HK-2 (cell line): ENCODE measurements around the gene FAM120B.

ENCODE experiments used
- DNase-seq: peaks from one replicate; pipeline ENCODE4 v3.0.0-alpha.2; 2018; ENCODE audit not compliant: unreplicated experiment

Gene FAM120B

DNA sequence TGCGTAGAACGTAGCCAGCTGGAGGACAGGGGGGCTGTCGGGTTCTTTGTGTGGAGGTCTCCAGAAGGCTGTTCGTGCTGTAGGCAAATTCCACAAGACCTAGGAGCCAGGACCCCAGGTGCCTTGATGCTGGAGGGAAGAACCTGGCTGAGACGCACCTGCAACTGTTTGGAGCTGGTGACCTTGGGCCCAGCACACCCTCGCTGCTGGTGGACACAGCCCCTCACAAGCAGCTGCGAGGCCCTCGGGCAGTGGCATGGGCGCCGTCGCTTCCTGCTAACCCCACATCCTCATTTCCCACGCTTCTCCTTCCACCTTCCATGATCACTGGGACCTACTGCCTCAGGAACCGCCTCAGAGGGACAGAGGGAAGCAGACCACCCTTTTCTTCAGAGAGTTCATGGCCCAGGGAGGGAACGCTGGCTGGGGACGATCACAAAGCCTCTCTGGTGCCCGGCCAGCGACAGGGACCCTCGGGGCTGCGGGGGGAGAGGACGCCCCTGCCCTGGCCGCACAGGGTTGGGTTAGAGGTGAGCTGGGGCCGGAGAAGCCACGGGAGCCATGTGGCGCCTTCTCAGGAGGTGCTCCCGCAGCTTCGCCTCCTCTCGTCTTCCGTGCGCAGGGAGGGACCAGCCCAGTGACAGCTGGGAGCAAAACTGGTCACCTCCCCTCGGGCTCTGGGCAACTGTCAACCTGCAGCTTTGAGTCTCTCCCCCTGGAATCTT, 34.1 kb upstream of the FAM120B start:
- DNase-seq = no peak

DNA sequence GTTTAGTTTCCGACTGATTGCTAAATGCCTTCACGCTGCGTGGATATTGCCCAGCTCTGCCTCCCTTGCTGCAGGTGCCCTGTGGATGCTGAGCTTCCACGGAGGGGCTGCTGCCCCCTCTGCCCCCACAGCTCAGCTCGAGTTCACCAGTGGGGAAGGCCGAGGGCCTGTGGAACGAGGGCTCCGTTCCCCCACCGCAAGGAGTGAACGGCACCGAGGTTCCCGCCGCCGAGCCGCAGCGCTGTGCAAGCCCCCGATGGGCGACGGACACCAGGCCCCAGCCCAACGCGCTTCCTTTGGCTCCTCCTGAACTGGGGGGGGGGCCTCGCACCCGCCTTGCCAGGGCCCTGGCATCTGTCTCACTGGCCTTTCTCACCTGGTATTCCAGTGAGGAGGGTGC, 33.4 kb upstream of the FAM120B start:
- no peak for DNase-seq

DNA sequence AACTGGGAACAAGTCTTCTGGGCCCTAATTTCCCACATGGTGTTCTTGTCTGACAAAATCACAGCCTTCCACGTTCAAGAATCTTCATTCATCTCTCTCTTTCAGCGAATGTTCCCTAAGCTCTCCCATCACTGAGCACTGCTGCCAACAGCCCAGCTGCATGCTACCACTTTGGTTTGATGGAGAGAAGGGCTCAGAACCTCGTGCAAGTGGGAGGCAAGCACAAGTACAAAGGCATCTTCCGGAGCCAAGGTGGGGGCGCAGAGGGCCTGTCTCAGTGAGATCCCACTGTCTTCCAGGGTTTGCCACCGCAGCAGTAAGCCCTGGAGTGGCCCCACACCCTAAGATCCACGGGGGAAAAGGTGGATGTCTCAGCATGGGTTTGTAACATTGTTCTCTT, 32.9 kb upstream of the FAM120B start:
- no peak for DNase-seq

DNA sequence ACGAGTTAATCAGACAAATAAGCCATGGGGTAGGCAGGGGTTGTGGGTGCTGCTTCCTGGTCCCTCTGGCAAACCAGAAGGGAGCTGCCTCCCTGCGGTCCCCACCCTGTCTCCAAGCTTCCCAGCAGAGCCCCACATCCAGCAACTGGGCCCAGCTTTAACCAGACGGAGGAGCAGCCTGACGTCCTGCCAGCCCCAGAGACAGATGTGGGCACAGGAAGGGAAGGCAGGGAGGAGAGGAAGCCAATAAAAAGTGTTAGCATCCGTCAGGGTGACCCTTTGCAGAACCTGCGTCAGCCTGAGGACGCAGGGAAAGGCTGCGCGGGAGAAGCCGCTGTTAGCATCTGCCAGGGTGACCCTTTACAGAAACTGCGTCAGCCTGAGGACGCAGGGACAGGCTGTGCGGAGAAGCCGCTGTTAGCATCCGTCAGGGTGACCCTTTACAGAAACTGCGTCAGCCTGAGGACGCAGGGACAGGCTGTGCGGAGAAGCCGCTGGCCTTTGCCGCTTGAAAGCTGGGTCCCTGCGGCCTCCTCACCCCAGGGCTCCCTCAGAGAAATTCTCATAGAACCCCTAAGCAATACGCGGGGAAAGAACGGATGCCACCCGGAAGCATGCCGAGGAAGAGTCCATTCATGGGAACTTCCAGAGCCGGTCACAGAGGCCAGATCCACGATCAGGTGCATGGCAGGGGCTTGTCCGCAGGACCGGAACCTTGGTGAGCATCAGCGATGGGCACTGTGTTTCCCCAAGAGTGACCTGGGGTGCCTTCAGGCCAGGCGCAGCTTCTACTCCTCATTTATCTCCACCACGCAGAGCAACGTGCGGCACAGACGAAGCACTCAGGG, 31.6 kb upstream of the FAM120B start:
- no peak for DNase-seq

DNA sequence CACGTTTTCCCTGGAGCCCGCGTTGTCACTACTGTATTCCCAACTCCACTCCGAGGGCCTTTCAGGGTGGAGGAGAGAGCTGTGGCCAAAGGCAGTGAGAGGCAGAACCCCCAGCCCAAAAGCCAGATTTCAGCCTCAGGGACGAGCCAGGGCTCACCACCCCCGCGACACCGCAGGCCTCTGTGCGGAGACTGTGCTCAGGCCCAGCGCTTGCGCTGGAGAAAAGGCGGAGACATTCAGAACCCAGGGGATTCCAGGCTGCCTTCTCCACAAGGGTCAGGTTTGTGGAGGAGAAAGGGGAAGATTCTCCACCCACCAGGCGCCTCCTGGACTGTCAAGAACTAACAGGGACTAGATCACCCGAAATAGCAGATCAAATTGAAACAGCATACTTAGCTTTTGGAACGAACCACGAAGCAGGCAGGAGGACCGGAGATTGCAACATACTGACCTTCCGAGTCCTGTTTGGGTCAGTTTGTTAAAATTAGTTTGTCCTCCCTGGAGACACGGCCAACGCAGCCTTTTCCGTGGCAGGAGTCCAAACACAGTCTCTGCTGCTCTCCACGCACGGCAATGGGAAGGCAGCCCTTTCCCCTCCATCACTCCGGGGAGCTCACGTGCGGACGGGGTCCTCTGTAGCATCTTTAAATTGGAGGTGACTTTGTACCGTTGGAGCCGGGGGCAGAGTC, 30.0 kb upstream of the FAM120B start:
- no peak for DNase-seq

DNA sequence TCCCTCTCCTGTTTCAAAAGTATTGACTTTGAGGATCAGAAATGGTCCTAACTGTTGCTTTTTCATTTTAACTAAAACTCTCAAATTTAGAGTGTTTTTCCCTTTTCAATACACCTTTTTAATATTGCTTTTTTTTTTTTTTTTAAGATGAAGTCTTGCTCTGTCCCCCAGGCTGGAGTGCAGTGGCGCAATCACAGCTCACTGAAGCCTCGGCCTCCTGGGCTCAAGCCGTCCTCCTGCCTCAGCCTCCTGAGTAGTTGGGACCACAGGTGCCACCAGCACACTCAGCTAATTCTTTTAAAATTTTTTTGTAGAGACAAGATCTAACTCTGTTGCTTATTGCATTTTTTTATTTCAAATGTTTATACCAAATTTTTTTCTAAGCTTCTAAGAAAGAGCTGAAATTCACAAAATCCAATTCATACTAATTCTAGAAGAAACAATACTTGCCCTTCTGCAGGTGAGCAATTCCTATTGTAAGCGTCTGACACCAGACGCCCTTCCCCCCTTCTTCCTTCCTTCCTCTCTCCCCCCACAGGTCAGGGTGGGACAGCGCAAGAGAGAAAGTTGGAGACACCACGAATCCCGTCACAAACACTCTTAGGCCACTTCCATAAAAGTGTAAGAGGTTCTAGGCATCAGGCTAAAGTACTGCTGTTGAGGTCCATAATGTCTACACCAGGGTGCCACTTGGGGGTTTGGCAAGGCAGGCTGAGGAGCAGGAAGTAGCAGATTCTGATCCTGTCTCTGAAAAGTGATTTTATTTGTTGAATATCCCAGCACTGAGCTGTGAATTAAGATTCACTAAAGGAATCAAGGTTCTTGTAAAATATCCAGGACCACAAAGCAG, 28.4 kb upstream of the FAM120B start:
- no peak for DNase-seq

DNA sequence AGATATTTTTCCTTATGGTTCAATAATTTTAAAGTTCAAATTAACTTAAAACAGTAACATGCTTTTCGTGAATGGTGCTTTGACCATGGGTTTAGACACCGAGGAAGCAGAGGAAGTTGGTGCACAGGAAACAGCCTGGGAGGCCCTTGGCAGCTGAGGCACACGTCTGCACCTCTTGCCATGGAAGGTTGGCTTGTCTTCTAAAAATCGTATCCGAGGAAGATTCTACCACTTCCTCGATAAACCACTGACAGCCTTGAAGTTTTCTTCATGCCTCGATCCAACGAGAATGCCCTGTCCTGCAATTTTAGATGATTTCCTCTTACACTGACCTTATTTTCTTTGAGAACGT, 27.8 kb upstream of the FAM120B start:
- DNase-seq = no peak

DNA sequence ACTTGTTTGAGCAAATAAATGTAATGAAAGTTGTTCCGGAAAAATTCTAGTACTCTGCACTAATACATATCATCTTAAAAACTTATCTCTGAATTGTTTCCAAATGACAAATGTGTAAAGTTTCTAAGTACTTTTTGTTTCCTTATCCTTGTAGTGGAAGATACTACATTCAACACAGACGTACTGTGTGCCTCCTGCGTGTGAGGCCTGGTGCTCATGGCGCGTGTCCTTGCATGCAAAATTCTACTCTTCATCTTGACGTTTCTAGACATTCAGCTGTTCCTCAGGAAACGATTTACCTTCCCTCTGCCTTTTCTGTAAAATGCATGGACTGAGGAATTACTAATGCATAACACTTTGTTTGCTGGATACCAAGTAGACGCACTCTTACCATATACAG, 27.1 kb upstream of the FAM120B start:
- DNase-seq = no peak

DNA sequence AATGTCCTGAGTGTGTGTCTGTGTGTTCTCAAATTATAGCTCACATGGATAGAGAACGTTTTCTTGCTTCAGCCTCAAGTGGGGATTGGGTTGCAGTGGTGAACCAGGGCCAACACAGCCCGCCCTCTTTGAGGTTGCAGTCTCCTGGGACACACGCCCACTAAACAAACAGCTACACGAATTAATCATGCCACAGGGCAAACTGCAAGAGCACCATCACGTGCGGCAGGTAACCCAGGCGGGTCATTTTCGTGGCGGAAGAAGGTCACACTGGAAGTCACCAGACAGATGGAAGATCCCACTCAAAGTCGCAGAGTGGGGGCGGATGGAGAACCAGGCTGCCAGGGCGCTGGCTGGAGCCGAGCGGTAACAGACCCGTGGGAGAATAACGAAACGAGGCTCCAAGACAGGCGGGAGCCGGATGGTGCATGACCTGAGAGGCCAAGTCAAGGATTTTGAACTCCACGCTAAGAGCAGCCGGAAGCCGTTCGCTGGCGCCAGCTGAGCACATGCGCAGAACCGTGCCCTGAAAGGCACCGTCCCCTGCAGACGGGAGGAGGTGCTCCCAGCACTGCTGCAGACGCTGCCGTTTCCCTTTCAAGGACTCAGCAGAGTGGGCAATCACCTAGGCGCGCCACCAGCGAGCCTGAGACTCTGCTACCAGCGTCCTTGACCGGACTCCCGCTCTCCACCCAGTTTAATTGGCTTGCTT, 26.4 kb upstream of the FAM120B start:
- no peak for DNase-seq

DNA sequence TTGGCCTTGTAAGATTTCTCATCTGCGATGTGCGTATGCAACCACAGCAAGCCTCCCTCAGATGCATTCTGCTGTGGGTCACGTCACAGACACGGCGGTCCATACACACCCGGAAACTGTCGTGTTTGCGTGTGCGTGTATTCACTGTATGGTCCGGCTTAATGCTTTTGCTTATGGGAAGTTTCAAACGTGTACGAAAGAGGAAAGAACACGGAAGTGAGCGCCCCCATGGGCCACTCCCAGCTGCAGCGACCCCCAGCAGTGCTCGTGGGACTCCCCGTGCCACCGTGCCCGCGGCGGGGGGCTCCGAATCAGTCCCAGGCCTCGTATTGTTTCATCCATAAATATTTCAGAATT, 25.9 kb upstream of the FAM120B start:
- no peak for DNase-seq

DNA sequence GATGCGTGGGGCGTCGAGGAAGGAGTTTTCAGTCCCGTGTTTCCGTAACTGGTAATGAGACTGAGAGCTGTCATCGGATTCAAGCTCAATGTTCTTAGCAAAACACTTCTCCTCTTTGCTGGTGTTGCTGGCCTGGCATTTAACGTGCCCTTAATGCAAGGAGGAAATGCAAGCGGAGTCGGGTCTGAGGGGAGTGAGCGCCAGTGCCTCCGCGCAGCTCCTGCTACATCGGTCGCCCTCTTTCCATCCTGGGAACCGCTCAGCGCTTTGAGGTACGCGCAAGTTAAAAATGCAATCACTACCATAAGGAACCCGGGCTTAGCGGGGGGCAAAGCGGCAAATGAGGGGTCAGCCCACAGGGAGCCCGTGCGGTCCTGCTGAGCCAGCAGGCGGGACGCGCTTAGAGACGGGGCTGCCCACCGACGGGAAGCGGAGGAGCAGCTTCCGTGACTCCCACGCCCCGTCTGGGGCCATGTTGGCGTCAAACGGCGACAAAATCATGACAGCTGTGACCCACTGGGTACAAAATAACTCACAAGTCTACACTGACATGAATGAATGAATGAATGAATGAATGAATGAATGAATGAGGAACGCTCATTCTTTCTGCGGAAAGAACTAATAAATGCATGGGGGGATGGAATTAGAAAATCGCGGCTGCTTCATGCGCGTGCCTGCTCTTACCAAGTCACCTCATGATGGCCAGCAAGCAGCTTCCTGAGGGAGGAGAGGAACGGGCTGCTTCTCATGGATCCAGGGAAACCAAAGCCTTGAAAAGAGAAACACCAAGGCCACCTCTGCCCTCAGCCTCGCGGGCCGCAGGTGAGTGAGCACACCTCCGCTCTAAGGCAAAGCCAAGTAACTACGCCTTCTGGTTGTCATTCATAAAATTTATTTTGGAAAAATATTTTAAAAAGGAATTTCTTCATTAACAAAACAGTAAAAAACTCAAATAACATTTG, 24.9 kb upstream of the FAM120B start:
- DNase-seq = no peak

DNA sequence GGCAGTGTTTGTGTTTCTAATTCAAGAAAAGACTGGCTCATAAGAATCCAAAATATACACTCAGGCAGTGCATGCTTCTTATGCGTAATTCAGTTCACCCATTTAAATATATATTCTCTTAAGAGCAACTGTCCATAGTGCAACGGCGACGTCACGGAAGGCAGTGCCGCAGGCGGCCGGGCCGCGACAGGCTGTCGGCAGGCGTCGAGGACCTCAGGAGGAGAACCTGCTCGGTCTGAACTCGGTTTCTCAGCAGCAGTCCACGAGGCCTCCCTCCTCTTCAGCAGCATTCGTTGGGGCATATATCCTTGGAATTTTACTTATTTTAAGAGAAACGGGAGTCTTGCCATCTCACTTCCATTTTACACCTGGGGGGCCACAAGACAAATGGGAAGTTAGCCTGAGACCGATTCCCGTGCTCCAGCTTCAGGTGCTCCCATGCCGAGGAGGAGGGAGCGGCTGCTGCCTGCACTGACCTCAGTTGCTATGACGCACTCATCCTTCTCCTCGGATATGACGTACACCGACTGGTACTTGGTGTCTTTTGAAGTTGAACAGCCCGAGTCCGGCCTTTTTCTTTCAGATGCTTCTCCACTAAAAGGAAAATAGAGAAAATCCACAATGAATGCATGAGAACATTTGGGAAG, 23.9 kb upstream of the FAM120B start:
- no peak for DNase-seq

DNA sequence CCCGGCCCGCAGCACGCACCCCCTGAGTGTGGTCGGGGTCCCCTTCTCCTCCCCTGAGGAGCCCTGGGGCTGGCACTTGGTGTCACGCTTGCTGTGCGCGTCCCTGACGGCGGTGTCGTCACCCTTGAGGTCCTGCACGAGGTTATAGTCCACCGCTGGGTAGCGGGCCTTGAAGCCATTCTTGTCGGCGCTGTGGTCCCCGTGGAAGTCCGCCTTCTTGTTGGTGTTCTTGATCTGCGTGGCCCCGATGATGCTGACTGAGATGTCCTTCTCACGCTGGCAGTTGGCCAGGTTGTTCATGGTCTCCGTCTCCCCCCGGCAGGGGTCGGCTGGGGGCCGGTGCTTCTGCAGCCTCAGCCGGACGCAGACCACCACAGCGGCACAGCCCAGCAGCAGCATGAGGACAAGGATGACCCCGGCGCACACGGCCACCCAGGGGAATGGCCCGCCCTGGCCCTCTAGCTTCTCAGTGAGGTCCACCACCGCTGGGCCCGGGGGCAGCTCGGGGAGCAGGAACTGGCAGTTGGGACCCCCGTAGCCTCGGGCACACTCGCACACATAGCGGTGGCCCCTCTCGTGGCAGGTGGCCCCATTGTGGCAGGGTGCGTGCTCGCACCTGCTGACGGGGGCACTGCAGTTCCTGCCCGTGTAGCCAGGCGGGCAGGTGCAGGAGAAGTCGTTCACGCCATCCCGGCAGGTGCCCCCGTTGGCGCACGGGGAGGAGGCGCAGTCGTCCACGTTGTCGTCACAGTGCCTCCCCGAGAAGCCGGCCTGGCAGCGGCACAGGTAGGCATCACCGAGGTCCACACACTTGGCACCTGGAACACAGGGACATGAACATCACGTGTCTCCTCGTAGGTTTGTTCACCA, 23.1 kb upstream of the FAM120B start:
- no peak for DNase-seq

DNA sequence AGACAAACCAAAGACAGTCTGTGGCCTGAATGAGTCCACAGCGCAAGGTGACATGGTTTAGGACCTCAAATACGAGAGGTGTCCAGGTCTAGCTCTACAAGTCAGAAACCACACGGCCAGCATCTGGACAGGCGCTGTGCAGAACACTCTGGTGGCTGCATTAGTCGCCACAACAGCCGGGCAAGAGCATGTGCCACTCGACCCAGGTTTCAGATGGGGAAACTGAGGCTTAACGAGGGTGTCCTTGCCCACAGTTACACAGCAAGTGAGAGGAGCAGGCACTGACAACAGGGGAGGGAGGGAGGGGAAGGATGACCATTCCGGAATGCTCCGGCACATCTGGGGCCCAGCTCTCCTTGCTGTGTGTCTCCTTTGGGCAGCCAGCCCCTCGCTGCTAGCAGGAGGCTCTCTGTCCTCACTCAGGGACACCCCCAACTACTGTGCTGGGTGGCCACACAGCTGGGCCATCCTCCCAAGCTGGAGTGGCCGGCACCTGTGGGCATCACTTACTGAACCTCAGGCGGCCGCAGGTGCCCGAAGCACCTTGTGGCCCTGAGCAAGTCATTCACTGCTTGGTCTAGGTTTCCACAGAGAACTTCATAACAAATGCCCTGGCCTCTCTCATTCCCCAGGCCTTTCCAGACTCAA, 22.3 kb upstream of the FAM120B start:
- DNase-seq = no peak

DNA sequence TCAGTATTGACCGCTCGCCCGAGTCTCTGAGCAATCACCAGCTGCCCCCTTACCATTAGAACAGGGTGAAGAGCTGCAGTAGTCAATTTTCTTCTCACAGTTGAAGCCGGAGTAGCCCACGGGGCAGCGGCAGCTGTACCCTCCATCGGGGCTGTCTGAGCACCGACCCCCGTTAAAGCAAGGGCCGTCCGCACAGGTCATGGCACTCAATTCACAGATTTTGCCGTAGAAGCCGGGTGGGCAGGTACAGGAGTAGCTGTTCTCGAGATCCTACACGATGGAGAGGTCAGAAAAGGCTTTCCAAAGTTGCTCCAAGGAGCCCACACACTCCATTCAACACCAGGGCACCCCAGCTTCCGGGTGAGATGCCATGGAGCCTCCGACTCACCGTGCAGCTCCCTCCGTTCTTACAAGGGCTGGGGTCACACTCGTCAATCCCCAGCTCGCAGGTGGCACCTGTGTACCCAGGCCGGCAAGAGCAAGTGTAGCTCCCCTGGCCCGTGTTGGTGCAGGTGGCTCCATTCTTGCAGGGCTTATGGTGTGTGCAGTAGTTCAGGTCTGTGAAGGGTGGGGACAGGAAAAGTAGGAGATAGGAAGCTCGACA, 21.6 kb upstream of the FAM120B start:
- DNase-seq = no peak

DNA sequence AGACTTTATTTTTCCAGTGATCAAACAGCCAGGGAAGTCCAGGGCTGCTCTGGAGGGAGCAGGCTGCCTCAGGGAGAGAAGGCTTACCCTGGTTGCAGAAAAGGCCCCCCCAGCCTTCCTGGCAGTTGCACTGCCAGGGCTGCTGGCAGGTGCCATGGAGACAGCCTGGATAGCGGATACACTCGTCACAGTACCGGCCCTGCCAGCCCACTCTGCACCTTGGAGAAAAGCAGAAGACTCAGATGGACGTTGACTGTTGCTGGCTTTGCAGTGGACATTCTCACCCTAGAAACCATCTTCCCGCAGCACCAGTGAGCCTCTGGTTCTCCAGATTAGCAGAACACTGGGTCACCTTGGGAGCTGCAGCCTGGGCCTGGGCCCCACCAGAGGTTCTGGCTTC, 21.1 kb upstream of the FAM120B start:
- no peak for DNase-seq

DNA sequence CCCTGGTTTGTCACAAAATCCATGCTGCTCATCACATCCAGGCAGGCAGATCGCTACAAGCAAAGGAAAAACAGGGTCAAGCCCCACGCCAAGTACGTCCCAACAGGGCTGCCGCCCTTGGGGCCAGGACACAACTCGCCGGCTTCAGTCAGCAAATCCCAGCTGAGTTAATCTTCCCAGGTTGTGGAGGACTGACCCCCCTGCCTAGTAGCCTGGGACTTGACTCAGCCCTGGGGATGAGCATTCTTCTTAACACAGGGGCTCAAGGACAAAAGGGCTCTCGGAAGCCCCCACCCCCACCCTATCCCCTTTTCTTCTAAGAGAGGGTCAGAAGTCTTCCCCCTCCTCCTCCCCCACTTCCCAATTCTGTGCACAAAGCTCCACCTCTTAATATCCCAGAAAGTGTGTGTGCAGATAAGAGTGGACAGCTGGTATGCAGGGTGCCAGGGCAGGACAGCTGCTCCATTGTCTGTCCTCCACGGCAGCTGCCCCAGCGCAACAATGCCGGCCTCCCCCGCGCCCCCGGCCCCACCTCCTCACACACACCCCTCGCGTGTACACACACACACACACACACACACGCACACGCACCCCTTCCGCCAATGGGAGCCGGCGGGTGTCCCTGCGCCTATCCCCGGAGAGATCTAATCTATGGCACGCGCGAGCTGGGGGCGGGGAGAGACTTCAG, 20.2 kb upstream of the FAM120B start:
- no peak for DNase-seq
